GM18508 (cell line): ENCODE data around the gene PLA2R1.
"Not testable (repeated sequence)": the region's sequence is repeated elsewhere in the genome, so short reads cannot be mapped to it uniquely, and the experiment has no call there.

ENCODE experiments used
- ATAC-seq: cut with Tn5 transposase; IDR thresholded peaks from one replicate; pipeline ENCODE4 v1.9.1; 2021; ENCODE audit warnings: moderate number of reproducible peaks; ENCODE audit not compliant: insufficient read depth, unreplicated experiment

Gene PLA2R1

DNA sequence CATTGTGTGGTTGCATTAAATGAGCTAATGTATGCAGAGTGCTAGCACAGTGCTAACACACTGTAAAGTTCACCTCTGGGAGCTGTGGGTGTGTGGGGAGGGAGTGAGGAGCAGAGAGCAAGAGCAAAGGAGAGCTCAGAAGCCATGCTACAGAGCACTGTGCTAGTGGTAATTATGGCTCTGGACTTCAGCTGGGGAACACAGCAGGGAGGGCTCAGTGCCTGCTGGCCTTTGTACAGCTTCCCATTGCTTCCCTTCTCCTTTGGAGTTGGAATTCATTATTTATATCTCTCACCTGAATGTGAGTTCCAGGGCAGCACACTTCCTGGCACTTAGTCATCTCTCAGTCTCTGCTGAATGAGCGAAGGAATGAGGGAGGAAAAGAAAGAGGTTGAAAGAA, 2.5 kb upstream of the PLA2R1 start:
- ATAC-seq = no peak

DNA sequence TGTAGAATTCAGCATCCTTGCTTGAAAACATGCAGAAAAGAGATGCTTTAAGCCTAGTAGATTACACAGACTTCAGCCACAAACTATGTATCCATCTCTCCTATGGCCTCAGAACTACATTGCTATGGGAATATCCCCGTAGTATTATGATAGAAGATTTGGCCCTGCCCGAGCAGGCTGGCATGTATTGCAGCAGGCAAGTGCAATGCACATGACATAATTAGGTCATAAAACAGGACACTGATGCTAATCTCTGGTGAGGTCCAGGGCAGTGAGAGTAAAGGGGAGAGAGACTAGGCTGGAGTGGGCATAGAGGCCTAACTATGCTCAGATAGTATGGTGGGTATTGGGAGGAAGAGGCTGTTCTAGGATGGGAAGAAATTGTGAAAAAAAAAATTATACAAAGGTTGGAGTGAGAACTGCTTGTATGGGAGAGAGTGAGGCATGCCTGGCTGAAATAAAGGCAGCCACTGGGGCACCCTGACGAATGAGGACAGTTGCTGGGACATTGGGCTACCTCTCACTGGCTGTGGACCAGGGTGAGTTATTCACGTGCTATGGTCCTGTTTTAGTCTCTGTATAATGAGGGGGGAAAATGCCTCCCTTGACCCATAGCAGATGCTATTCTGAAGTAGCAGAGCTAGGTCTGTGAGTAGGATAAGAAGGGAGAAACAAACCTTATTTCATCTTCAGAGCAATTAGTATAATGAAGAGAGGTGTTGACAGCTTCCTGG, 1.6 kb upstream of the PLA2R1 start:
- no peak for ATAC-seq

DNA sequence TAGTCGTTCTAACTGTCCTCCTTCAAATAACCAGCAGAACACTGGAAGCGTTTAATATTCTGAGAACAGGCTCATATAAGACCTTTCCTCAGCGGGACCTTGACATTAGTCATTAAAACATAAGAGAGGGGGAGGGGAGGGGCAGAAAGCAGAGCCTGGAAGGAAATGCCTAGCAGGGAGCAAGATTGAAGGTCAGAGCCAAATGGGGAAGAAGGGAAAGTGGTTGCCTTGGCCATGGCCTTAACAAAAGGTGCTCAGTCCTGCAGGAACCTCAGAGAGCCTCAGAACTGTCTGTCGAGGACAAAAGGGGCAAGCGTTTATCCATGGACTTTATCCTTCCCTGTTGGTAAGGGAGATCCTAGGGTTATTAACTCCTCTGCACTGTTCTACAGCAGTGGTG, 856 bp upstream of the PLA2R1 start:
- no peak for ATAC-seq

DNA sequence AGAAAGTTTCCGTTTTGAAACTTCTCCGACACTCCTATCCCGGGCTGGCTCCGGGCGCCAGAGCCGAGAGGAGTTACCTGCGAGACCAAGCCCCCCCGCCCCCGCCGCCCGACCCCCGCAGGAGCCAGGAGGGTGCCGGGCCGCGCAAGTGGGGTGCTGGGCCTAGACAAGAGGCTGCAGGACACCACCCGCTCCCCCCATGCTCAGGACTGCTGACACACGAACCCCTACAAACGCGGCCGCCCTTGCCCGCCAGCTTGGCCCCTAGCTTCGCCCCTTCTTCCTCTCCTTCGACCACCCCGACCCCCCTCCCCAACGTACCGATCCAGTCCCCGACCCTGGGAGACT, 497 bp downstream of the PLA2R1 start:
- no peak for ATAC-seq

DNA sequence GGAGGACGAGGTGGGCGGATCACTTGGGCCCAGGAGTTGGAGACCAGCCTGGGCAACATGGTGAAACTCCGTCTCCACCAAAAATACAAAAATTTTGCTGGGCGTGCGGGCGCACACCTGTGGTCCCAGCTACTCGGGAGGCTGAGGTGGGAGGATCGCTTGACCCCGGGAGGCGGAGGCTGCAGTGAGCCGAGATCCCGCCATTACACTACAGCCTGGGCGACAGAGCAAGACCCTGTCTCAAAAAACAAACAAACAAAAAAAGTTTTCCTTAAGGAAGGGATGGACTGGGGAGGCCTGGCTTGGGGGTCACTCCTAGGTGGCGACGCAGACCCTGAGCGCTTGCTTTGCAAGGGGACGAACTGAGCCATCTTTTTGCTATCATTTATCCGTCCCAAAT, 882 bp downstream of the PLA2R1 start:
- ATAC-seq = no peak

DNA sequence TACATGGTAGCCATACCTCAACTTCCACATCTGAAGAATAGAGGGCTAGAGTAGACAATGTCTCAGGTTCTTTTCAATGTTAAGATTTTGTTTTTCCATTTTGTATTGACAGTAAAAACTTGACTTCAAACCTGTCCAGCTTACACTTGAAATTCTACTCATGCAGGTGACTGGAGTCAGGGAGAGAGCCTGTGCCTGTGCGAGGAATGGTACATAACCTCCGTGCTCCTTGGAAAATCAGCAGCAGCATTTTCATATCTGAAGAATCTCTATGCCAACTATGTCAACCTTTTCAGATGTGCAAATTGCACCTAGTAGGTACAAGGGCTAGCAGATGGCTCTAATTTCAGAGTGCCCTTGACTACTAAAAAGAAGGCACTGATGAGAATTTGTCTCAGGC, 2.1 kb downstream of the PLA2R1 start:
- no peak for ATAC-seq

DNA sequence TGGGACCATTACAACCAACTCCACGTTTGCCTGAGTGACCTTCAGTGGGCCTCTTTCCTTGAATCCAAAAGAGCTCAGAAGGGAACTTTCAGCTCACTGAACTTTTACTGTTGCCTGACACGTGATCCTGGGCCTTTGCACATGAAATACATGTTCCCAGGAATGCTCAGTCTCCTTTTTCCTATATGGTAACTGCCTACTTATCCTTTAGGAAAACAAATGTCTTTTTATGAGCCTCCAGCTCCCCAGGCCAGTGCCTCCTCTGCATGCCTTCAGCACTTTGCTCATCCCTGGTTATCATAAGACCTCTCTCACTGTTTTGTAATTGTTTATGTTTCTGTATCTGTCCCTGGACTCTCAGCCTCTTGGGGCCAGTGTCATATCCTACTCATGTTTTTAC, 5.1 kb downstream of the PLA2R1 start:
- no peak for ATAC-seq

DNA sequence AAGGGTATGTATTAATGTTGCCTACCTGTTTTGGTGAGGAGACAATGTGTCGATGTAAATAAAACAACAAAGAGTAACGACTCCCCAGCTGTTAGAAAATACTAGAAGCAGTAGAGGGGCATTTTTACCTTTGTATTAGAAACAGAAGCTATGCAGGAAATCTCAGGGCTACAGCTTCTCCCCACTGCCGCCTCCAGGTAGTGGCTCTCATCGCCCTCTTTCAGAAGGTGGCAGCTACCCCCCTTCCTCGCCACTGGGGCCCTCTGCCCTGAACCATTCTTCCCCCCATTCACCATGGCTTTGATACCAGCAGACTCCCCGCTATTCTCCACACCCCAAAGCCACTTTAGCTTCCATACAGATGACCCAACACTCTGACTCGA, 6.7 kb downstream of the PLA2R1 start:
- ATAC-seq = no peak

DNA sequence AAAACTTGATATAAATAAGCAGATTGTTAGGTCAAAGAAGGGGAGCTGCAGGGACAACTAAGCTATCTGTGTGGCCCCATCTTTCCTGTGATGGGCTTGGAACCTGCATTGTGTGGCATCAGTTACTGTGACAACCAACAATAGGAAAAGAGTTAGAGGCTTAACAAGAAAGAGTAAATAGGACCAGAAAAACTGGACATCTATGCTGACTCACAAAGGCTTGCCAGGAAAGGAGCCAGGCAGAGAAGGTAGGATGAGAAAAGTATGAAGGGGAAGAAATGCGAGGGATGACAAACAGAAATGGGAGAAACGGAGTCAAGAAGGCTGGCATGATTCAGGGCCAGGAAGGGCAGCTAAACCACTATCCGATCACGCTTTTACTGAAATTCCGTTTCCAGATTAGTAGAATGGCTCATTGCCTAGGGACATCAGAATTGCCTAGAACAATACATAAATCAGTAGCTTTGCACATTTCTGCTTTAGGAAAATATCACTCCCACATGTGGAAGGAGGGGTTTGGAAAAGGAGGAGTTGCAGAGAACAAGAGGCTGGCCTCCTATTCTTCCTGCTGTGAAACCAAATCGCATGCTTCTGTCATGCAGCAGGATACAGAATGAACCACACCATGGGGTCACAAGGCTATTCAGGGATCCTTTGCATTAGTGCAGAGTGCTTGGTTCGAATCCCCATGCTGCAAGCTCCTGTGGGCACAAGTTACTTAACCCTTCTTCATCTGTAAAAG, 7.3 kb downstream of the PLA2R1 start:
- ATAC-seq = no peak

DNA sequence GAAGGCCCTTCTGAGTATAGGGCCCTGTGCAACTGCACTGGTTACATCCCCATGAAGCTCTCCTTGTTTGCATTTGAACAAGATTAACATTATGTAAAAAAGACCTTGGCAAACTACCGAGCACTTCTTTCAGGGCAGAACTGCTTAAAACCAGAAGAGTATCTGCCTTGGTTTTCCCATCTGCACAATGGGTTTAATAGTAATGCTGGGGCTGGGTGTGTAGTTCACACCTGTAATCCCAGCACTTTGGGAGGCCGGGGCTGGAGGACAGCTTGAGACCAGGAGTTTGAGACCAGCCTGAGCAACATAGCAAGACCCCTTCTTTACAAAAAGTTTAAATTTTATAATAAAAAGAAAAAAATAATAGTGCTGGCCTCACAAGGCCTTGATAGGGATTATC, 8.5 kb downstream of the PLA2R1 start:
- no peak for ATAC-seq

DNA sequence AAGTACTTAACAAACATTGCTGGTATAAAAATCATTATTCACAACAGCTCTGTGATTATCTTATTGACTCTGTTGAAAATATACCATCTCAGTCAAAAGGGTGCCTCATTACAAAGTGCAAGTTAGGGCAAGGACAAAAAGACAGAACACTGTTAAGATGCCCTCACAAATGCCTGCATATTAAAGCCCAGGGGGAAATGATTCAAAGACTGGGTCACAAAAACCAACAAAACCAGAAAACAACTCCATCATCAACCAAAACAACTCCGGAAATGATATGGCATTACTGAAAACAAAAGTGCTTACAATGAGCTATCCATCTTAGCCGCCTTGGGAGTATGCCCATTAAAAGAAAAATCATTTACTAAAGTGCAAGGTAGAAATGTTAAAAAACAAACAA, 9.9 kb downstream of the PLA2R1 start:
- ATAC-seq = no peak

DNA sequence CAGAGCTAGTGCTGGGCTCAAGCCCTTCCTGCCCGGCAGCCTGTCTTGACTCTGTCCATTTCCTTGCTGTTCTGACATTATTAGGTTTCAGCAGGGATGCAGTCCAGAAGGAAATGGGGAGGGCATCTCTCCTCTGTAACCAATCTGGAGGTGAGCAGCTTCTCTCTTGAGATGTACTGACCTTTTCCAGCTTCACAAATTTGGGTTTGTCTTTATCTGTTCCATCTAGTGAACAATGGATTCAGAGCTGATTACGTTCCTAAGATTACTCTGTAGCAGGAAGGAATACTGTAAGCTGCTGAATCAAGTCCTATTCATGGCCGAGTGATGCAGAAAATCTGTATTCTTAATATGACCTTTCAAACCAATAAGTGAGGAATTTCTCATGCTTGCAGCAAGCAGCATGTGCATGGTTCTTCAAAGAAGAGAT, 11.0 kb downstream of the PLA2R1 start:
- no peak for ATAC-seq

DNA sequence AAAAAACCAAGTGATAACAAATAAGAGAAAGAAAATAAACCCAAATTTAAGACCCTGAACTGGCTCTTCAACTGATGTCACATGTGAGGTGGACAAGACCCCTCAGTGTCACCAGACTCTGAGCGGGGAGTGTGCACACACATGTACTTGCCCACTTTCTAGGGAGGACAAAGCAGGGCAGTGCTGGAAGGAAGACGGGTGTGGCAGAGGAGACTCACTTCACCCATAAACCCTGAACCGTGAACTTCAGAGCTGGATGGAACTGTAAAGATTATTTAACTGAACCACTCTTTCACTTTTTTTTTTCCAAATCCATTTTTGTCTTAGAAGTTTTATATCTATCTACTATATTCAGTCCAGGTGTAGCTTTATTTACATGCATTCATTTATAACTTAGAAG, 12.3 kb downstream of the PLA2R1 start:
- no peak for ATAC-seq

DNA sequence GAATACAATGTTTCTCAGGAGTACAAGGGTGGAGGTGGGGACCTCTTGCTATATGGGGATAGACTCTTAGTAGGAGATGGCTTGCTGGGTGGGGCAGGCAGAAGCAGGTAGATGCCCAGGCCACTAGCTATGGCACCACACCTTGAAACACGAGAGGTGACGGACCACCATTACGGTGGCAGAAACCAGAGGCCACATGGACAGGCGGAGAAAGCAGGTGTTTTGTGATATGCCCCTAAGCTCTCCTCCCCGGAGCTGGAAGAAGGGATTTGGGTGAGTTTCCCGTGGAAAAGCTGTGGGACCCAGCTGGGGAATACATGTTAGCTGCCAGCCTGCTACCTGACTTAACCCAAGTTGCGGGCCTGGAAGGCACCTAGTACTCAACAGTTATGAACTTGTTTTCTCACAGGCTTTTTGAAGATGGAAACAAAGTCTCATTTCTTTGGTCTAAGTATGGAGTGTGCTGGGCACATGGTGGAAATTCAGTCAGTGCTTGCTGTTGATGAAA, 16.7 kb downstream of the PLA2R1 start:
- no peak for ATAC-seq

DNA sequence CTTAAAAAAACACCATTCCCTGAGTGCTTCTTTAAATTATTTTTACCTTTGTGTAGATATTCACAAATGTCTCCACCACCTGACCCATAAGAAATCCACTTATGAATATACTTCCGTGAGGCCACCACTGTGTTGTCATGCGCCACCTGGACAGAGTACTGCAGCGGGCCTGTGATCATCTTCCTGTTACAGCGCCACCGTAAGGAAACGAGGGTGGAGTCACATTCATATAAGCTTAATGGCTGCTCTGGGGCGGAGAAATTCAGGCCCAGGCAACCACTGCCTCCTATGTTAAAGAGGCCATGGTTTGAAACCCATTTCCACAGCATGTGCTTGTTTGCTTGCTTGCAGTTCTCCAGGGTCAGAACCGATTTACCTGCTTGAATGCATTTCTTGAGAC, 17.7 kb downstream of the PLA2R1 start:
- no peak for ATAC-seq

DNA sequence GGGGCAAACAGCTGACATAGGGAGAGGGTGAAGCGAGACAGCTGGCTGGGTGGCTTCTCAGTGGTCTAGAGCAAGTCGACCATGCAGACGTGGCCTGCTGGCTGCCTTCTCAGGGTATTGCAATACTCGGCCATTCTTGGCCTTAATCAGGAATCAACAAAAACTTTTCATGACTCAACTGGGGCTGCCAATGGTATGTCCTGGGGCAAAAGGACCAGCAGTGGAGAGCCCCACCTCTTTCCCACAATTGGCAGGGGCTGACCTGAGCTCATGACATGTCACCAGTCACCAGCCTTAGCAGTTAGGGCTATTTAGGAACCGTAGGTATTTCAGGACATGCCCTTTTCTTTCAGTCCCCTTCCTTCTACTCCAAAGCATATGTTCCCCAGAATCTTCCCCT, 19.1 kb downstream of the PLA2R1 start:
- no peak for ATAC-seq

DNA sequence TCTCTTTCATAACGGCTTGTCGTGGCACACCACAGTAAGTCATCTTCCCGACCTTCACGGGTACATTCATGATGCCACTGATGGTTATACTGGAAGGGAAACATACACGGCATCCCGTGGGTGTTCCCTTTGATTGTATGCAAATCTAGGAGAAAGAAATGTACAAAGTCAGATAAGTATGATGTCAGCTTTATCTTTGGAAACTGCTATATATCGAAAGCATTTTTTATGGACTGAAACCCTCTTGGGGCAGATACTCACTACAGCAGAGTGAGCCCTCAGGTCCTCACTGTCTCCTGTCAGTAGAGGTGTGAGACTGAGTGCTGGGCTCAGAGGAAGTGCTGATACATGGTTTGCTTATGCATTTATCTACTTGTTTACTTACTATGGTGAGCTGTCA, 20.4 kb downstream of the PLA2R1 start:
- ATAC-seq = no peak

DNA sequence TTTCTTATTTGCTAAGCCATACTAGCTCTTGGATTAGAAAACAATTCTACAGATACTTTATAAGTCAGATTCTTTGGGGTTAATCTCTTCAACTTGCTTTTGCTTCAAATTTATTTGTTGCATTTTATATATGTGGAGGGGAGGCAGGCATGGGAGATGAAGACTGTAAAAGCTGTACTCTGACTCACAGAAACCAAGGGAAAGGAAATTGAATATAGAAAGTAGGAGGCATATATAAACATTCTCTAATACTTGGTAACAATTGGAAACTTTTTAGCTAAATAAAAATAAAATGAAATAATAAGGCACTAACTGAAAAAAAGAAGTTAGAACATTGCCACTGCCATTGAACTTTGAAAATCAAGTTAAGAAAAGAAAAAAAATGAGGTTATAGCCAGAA, 21.3 kb downstream of the PLA2R1 start:
- ATAC-seq = no peak

DNA sequence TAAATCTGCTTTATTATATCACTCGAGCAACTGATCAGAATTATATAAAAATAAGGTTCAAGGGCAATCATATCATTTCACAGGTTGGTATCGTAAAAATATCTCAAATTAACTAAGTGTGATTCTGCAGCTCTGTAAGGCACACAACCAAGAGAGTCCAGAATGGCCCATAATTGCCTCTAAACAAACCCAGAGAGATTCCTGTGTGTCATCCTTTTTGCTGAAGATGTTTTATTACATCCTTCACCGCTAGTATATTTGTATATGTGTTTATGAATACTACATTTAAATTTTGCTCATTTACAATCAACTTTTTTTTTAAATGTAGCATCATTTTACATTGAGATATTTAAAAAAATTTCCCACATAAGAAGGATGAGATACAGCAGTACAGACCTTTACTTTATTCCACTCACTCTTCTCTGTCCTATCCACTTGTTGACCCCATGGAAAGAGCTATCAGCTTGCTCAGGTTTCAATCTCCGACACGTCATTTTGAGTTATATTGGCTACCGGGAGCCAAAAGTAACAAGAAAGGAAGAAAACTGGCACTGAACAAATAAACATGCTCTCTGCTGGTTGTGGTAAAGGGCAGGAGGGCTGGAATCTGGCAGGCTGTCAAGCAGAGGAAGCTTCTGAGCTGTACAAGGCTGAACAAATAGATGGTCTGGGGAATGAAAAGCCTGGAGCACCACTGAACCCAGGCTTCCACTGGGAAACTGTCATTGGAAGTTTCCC, 23.1 kb downstream of the PLA2R1 start:
- no peak for ATAC-seq

DNA sequence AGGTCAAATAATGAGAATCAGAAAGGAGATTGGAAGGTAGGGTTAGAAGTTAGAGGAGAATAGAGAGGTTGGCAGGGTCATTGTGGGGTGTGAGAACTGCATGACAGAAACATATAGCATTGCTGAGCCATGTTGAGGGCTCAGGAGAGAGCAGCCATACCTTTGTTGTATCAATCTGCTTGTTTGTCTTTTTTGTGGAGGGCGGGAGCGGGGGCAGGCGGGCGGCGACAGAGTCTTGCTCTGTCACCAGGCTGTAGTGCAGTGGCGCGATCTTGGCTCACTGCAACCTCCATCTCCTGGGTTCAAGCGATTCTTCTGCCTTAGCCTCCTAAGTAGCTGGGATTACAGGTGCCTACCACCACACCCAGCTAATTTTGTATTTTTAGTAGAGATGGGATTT, 23.8 kb downstream of the PLA2R1 start:
- not testable (repeated sequence) for ATAC-seq

DNA sequence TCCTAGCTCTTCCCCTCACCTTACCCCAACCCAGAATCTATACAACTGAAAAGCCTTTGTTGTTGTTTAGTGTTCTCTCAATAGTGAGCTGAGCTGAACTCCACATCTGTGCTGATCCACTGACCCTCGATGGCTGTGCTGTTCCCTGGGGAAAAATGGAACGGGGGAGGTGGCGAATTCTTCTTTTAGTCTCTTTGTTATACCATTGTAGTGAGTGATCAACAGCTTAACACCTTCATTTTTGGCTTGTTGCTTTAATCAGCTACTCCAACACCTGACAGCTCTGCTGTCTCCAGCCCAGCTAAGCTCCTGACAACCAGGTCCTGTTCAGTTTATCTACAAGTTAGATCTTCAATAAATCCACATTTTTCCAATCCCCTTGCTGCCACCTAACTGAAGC, 25.7 kb downstream of the PLA2R1 start:
- no peak for ATAC-seq
